ENCODE data around the gene INPP5A.

- peak in 1 of 4 experiments; percentile 14 for TF ChIP-seq CTCF (IDR thresholded peaks at IDR 0.05)
- TF ChIP-seq POLR2AphosphoS5 (IDR thresholded peaks at IDR 0.05), result no peak
- TF ChIP-seq POLR2A (IDR thresholded peaks at IDR 0.05), result peak in 1 of 2 donors; percentile 3
Observed at GRCh38 chr10:132536241-132536876, 1.2 kb upstream of the INPP5A start.

All from sigmoid colon (tissue), 4 donors.